K562 (cell line): ENCODE data around the gene BCL2L15. TPM values are rescaled to one million over a fixed set of nuclear protein-coding genes. Genes with fewer than 3 reads are reported as not detected.

Experiments used
- ARID1B ChIP-seq: fragments of 450-650 bp; IDR thresholded peaks from 2 replicates; pipeline ENCODE4 v1.6.1; 2016; ENCODE audit warnings: antibody characterized with exemption, mild to moderate bottlenecking, inconsistent platforms
- CTCF ChIP-seq, 3 experiments: IDR thresholded peaks in 2 of 3; conservative IDR thresholded peaks in 1 of 3; 2 replicates each; pipeline ENCODE4 v1.5.1; 2011 to 2012; ENCODE audit warnings: low read length in 3 of 3, mild to moderate bottlenecking in 3 of 3, control low read depth in 2 of 3, improper control_type of control experiment in 1 of 3, inconsistent platforms in 1 of 3, low read depth in 1 of 3, mixed read lengths in 1 of 3, moderate library complexity in 1 of 3; ENCODE audit not compliant: insufficient read depth in 2 of 3
- RFX5 ChIP-seq: IDR thresholded peaks from 2 replicates; pipeline ENCODE4 v1.6.1; 2011; ENCODE audit warnings: low read depth, mild to moderate bottlenecking, improper control_type of control experiment, low read length
- VEZF1 ChIP-seq: fragments of 200-800 bp; sonication (Bioruptor generic); IDR thresholded peaks from 2 replicates; pipeline ENCODE4 v1.6.1; 2017; ENCODE audit warnings: missing genetic modification characterization, missing compliant biosample characterization
- YY1 ChIP-seq, 3 experiments: IDR thresholded peaks; 2 replicates each; pipeline ENCODE4 v1.6.1; 2011; ENCODE audit warnings: low read length in 2 of 3, mild to moderate bottlenecking in 2 of 3, moderate library complexity in 2 of 3, borderline replicate concordance in 1 of 3, control low read depth in 1 of 3, low read depth in 1 of 3; ENCODE audit not compliant: insufficient read depth in 3 of 3, insufficient replicate concordance in 2 of 3, control insufficient read depth in 1 of 3, insufficient read length in 1 of 3; ENCODE audit errors: extremely low read depth in 1 of 3
- ZBTB7A ChIP-seq: IDR thresholded peaks from 2 replicates; pipeline ENCODE4 v1.6.1; 2011; ENCODE audit warnings: low read depth, mild to moderate bottlenecking, low read length, moderate library complexity, borderline replicate concordance; ENCODE audit not compliant: control insufficient read depth
- ZBTB8A ChIP-seq: fragments of 450-650 bp; IDR thresholded peaks from 2 replicates; pipeline ENCODE4 v1.6.1; 2018; ENCODE audit warnings: mild to moderate bottlenecking, moderate library complexity; ENCODE audit not compliant: partially characterized antibody
- ZNF311 ChIP-seq: fragments of 250-450 bp; sonication (Bioruptor Pico); IDR thresholded peaks from 2 replicates; pipeline ENCODE4 v1.4.0; 2020; ENCODE audit warnings: mild to moderate bottlenecking, moderate library complexity
- polyA plus RNA-seq, 8 experiments: library from polyadenylated mRNA; depleted of rRNA in 4 of 8; stranded (reverse) in 5 of 8; unstranded in 3 of 8; fragments of >200 nt; fragmentation: Nextera tagmentation in 2 of 8; fragmentation: Illumina TruSeq in 1 of 8; extraction: Ambion mirVana in 2 of 8; extraction: Trizol in 1 of 8; gene quantifications; 2 replicates each; pipeline versions ENCODE4 v1.2.1 to v1.2.3, GENCODE V29; 2011 to 2014; ENCODE audit warnings: inconsistent platforms in 1 of 8, missing spikeins in 1 of 8
- total RNA-seq, 7 experiments: library from RNA; depleted of rRNA in 6 of 7; stranded (reverse); fragments of >200 nt in 6 of 7; fragmentation: Illumina TruSeq in 2 of 7; extraction: Trizol in 2 of 7; gene quantifications; 2 replicates each; pipeline versions ENCODE4 v1.2.1 to v1.2.3, GENCODE V29; 2011 to 2021; ENCODE audit warnings: low replicate concordance in 1 of 7
- TF ChIP-seq, protein P1 (sequence below): fragments of 250-450 bp; sonication (Bioruptor Pico); IDR thresholded peaks from 2 replicates; pipeline ENCODE4 v1.4.0; 2020; ENCODE audit warnings: mild to moderate bottlenecking, moderate library complexity
- TF ChIP-seq, protein P2 (sequence below), 2 experiments: fragments of 150-350 bp in 1 of 2; IDR thresholded peaks; 2 replicates each; pipeline ENCODE4 v1.6.1; 2012 to 2016; ENCODE audit warnings: low read depth in 2 of 2, low read length in 2 of 2, mild to moderate bottlenecking in 1 of 2, moderate library complexity in 1 of 2

BCL2L15 gene
- total and polyA plus RNA-seq, 9 of the 15 experiments (the other 6 are each of a cell fraction or from before 2014, with no cell fraction given): 0.06 to 0.42 (median 0.28) TPM; not detected in 1

DNA sequence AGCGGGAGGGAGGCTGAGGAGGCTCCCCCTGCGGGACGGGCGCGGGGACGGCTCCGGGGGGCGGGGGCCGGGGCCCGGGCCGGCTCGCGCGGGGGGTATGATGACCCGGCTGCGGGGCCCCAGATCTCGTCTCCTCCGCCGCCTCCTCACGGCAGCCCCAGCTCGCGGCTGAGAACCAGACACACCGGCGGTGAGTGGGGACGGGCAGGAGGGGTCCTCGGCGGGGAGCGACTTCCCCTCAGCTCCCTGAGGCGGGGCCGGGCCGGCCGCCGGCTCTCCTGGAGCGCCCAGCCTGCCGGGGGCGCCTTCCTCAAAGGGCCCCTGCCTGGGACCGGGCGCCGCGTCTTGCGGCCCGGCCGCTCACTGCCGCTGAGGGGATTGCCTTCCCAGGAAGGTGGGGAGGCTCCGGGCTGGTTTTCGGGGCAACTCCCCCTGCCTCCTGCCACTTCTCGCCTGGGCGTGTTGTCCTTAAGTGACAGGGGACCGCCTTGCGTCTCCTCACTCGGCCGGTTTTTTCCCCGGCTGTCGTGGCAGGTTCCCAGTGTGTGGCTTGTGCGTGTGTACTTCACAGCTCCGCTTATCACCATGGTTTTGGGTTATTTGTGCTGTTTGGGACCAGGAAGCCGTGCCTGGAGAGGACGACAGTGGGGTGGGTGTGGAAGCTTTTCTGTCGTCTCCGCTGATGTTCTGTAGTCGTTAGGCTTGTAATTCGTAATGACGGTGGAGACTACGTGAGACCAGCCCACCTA is 42.5 kb upstream of the BCL2L15 start (continued):
- TF ChIP-seq VEZF1 (CRISPR knock-in tag) (peak; percentile 88), ZBTB8A (no peak), RFX5 (no peak), ZNF311 (CRISPR knock-in tag) (no peak), YY1 (IDR thresholded peaks at IDR 0.05; ENCODE audit: borderline replicate concordance in 1 of 3, control insufficient read depth in 1 of 3, extremely low read depth in 1 of 3, insufficient read depth in 3 of 3, insufficient read length in 1 of 3, insufficient replicate concordance in 2 of 3, low read depth in 1 of 3, low read length in 2 of 3) (peak in 1 of 3 experiments; percentile 30), CTCF (IDR thresholded peaks at IDR 0.05 in 2 of 3, conservative IDR thresholded peaks at IDR 0.05 in 1 of 3; ENCODE audit: insufficient read depth in 2 of 3, low read depth in 1 of 3, low read length in 3 of 3) (peak; percentile 36 to 66 (median 47); a peak in 5 of 6 replicates), ARID1B (0 out of 2 replicates have a peak, but pooled peaks have one; percentile 19), ZBTB7A (peak; percentile 70; the same call in 1 of the 2 replicates)
- TF ChIP-seq, protein P1, sequence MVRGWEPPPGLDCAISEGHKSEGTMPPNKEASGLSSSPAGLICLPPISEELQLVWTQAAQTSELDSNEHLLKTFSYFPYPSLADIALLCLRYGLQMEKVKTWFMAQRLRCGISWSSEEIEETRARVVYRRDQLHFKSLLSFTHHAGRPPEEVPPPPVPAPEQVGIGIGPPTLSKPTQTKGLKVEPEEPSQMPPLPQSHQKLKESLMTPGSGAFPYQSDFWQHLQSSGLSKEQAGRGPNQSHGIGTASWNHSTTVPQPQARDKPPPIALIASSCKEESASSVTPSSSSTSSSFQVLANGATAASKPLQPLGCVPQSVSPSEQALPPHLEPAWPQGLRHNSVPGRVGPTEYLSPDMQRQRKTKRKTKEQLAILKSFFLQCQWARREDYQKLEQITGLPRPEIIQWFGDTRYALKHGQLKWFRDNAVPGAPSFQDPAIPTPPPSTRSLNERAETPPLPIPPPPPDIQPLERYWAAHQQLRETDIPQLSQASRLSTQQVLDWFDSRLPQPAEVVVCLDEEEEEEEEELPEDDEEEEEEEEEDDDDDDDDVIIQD: no peak
- TF ChIP-seq, protein P2, sequence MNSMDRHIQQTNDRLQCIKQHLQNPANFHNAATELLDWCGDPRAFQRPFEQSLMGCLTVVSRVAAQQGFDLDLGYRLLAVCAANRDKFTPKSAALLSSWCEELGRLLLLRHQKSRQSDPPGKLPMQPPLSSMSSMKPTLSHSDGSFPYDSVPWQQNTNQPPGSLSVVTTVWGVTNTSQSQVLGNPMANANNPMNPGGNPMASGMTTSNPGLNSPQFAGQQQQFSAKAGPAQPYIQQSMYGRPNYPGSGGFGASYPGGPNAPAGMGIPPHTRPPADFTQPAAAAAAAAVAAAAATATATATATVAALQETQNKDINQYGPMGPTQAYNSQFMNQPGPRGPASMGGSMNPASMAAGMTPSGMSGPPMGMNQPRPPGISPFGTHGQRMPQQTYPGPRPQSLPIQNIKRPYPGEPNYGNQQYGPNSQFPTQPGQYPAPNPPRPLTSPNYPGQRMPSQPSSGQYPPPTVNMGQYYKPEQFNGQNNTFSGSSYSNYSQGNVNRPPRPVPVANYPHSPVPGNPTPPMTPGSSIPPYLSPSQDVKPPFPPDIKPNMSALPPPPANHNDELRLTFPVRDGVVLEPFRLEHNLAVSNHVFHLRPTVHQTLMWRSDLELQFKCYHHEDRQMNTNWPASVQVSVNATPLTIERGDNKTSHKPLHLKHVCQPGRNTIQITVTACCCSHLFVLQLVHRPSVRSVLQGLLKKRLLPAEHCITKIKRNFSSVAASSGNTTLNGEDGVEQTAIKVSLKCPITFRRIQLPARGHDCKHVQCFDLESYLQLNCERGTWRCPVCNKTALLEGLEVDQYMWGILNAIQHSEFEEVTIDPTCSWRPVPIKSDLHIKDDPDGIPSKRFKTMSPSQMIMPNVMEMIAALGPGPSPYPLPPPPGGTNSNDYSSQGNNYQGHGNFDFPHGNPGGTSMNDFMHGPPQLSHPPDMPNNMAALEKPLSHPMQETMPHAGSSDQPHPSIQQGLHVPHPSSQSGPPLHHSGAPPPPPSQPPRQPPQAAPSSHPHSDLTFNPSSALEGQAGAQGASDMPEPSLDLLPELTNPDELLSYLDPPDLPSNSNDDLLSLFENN (IDR thresholded peaks at IDR 0.05; ENCODE audit: low read depth in 2 of 2, low read length in 2 of 2): 0 out of 4 replicates have a peak, but pooled peaks of 1 of the 2 experiments have one; percentile 10
